Fibroblast of pulmonary artery (primary cell): ENCODE data around the gene OR13A1.
"Not testable (repeated sequence)": the region's sequence is repeated elsewhere in the genome, so short reads cannot be mapped to it uniquely, and the experiment has no call there.

Experiments used
- DNase-seq: peaks from one replicate; pipeline ENCODE4 v3.0.0-alpha.2; 2010; ENCODE audit warnings: low read depth
- H3K4me3 ChIP-seq: replicated peaks from 2 replicates; pipeline ENCODE4 v1.5.1; 2011; ENCODE audit warnings: low read depth, mild to moderate bottlenecking, control low read depth, low read length, moderate library complexity
- CTCF ChIP-seq: IDR thresholded peaks from 2 replicates; pipeline ENCODE4 v1.5.1; 2011; ENCODE audit warnings: mild to moderate bottlenecking, control low read depth, low read length, inconsistent platforms; ENCODE audit errors: missing control alignments

Gene OR13A1

GRCh38 chr10:45339894-45340293 is 24.5 kb upstream of the OR13A1 start:
- TF ChIP-seq CTCF = no peak
- DNase-seq = no peak
- no peak overlapping the region for H3K4me3 ChIP-seq

GRCh38 chr10:45331824-45332223 is 16.4 kb upstream of the OR13A1 start:
- DNase-seq, H3K4me3 ChIP-seq: not testable (repeated sequence)

GRCh38 chr10:45326864-45327263 is 11.5 kb upstream of the OR13A1 start:
- not testable (repeated sequence) for H3K4me3 ChIP-seq, DNase-seq

GRCh38 chr10:45325116-45325515 is 9.7 kb upstream of the OR13A1 start:
- DNase-seq = no peak
- H3K4me3 ChIP-seq = no peak overlapping the region
- TF ChIP-seq CTCF = no peak

- no peak for DNase-seq
- no peak overlapping the region for H3K4me3 ChIP-seq
- TF ChIP-seq CTCF = no peak
These were observed 4.3 kb upstream of the OR13A1 start for GRCh38 chr10:45319702-45320101.

GRCh38 chr10:45313264-45313873 is 2.0 kb downstream of the OR13A1 start:
- TF ChIP-seq CTCF = no peak
- H3K4me3 ChIP-seq = no peak overlapping the region
- DNase-seq = no peak

GRCh38 chr10:45308707-45309106 is 6.7 kb downstream of the OR13A1 start:
- H3K4me3 ChIP-seq = no peak overlapping the region
- TF ChIP-seq CTCF = no peak
- DNase-seq = no peak

GRCh38 chr10:45302573-45302972 is 12.8 kb downstream of the OR13A1 start:
- DNase-seq = no peak
- no peak for TF ChIP-seq CTCF
- no peak overlapping the region for H3K4me3 ChIP-seq

GRCh38 chr10:45298341-45298955 is 17.0 kb downstream of the OR13A1 start:
- not testable (repeated sequence) for H3K4me3 ChIP-seq, DNase-seq
